ENCODE data around the gene B4GALT3. TPM values are rescaled to one million over a fixed set of nuclear protein-coding genes. Genes with fewer than 3 reads are reported as not detected.

B4GALT3 gene
- total RNA-seq, 1 experiment from 2014 or later: 31.8 TPM

DNA sequence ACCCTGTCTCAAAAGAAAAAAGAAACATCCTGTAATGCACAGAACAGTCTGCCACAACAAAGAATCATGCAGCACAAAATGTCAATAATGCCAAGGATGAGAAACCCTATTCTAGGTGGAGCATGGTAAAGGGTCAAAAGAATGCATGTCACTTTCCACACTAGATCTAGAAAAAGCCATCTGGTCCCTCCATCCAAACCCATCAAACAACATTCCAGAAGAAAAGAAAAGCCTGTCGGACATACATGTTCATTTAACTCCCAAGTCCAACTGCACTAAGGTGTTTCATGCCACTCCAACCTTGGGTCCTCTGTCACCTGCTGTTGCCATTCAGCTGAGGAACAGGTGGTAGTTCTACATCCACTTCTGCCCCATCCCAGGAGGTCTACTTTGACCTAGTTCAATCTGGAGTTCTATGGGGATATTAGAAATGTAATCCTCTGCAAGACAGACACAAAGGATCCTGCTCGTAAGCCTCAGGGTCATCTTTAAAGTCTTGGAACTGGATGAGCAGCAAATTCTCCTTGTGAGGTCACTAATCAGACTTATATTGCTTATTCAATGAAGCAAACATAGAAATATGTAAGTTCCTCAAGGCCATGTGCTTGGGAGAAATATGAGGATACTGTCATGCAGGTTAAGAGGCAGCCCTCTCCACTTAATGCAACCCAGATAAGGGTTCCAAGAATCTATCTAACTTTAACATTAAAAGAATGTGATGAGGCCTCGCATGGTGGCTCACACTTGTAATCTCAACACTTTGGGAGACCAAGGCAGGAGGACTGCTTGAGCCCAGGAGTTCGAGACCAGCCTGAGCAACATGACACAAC, 48.5 kb downstream of the B4GALT3 start:
- no peak for DNase-seq (ENCODE audit: low read depth)

DNA sequence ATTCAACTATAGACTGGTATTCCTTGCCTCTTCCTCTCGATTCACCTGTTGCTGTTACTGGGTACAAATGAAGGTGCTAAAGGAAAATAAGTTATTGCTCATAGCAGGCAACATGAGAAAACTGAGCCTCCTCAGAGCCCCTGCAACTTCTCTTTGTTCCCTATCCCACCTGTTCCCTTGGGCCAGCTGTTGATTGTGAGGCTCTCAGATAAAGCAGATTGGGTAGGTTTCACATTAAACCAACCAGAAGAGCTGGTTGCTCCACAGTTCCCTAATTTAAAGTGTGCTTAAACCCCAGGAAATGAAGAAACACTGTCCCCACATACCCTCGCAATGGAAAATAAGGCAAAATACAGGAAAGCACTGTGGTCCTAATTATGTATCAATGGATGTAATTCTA, 49.7 kb downstream of the B4GALT3 start:
- no peak for DNase-seq (ENCODE audit: low read depth)

DNA sequence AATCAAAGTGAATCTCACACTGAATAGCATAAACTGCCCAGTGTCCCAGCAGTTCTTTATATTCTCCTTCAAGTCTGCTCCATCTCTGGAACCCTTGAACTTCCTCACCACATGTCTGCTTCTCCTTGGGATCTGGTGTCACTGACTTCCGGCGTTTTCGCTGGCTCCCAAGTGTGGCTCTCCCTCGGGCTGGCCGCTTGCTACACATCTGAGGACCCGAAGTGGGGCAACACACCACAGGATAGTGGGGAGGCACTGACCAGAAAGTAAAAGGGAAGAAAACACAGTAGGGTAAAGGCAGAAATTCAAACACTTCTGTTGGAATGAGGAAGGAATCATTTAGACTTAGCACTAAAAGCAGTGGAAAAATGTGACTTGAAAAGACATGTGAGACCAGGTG, 54.3 kb downstream of the B4GALT3 start:
- no peak for DNase-seq (ENCODE audit: low read depth)

DNA sequence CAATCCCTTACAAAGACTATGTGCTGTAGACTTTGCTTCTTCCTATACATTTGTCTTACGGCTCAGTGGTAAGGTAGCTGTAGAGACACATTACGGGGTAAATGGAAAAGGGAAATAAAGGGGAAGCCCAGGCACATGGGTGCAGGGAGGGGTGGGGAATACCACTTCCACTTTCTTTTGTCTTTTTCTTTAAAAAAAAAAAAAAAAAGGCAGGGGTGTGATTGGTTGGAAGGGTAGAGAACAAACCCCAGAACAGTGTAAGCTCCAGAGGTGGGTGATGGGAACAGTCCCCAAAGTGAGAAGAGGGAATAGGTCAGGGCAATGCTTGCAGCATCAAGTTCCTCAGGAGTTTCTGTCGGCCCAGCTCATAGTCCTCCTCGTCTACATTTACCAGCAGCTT, 55.5 kb downstream of the B4GALT3 start:
- DNase-seq (ENCODE audit: low read depth): no peak

Other genes with a start within 250 kb of the B4GALT3 start
- not detected in 2 replicates for gene ITLN2, start 222.7 kb downstream of the B4GALT3 start, total RNA-seq (2014; rRNA removed; shearing (Covaris generic))
- 7.1 and 18.5 TPM in 2 replicates for gene F11R, start 156.4 kb downstream of the B4GALT3 start, total RNA-seq (2014; rRNA removed; shearing (Covaris generic))
- gene TSTD1, start 138.5 kb downstream of the B4GALT3 start, total RNA-seq (2014; rRNA removed; shearing (Covaris generic)): 0.17 TPM in 1 of 2 replicates, not detected in the other
- gene USF1, start 131.5 kb downstream of the B4GALT3 start, total RNA-seq (2014; rRNA removed; shearing (Covaris generic)): 78.4 and 89.1 TPM in 2 replicates
- 0.11 TPM in 1 of 2 replicates, not detected in the other for gene ARHGAP30, start 107.6 kb downstream of the B4GALT3 start, total RNA-seq (2014; rRNA removed; shearing (Covaris generic))
- gene NECTIN4, start 87.9 kb downstream of the B4GALT3 start, total RNA-seq (2014; rRNA removed; shearing (Covaris generic)): 0.29 TPM in 1 of 2 replicates, not detected in the other
- gene KLHDC9, start 79.1 kb downstream of the B4GALT3 start, total RNA-seq (2014; rRNA removed; shearing (Covaris generic)): not detected in 2 replicates
- 97.9 and 213 TPM in 2 replicates for gene PFDN2, start 59.5 kb downstream of the B4GALT3 start, total RNA-seq (2014; rRNA removed; shearing (Covaris generic))
- gene NIT1, start 59.4 kb downstream of the B4GALT3 start, total RNA-seq (2014; rRNA removed; shearing (Covaris generic)): 16.3 and 17.4 TPM in 2 replicates
- 22.0 and 24.2 TPM in 2 replicates for gene DEDD, start 44.8 kb downstream of the B4GALT3 start, total RNA-seq (2014; rRNA removed; shearing (Covaris generic))
- gene UFC1, start 23.5 kb downstream of the B4GALT3 start, total RNA-seq (2014; rRNA removed; shearing (Covaris generic)): 102 and 133 TPM in 2 replicates
- gene USP21, start 18.0 kb downstream of the B4GALT3 start, total RNA-seq (2014; rRNA removed; shearing (Covaris generic)): 6.2 and 13.5 TPM in 2 replicates
- gene PPOX, start 11.1 kb downstream of the B4GALT3 start, total RNA-seq (2014; rRNA removed; shearing (Covaris generic)): 6.8 and 10.9 TPM in 2 replicates
- gene ADAMTS4, start 21.5 kb upstream of the B4GALT3 start, total RNA-seq (2014; rRNA removed; shearing (Covaris generic)): 0.68 and 0.91 TPM in 2 replicates
- gene NDUFS2, start 24.9 kb upstream of the B4GALT3 start, total RNA-seq (2014; rRNA removed; shearing (Covaris generic)): 157 and 168 TPM in 2 replicates
- 1.5 TPM in 1 of 2 replicates, not detected in the other for gene FCER1G, start 37.8 kb upstream of the B4GALT3 start, total RNA-seq (2014; rRNA removed; shearing (Covaris generic))
- gene APOA2, start 46.1 kb upstream of the B4GALT3 start, total RNA-seq (2014; rRNA removed; shearing (Covaris generic)): not detected in 2 replicates
- gene TOMM40L, start 48.6 kb upstream of the B4GALT3 start, total RNA-seq (2014; rRNA removed; shearing (Covaris generic)): 11.8 and 13.6 TPM in 2 replicates
- gene NR1I3, start 60.7 kb upstream of the B4GALT3 start, total RNA-seq (2014; rRNA removed; shearing (Covaris generic)): not detected in 2 replicates
- gene PCP4L1, start 81.2 kb upstream of the B4GALT3 start, total RNA-seq (2014; rRNA removed; shearing (Covaris generic)): 0.06 TPM in 1 of 2 replicates, not detected in the other
- gene MPZ, start 132.5 kb upstream of the B4GALT3 start, total RNA-seq (2014; rRNA removed; shearing (Covaris generic)): 0.57 TPM in 1 of 2 replicates, not detected in the other
- gene SDHC, start 136.9 kb upstream of the B4GALT3 start, total RNA-seq (2014; rRNA removed; shearing (Covaris generic)): 20.6 and 22.5 TPM in 2 replicates
- gene CFAP126, start 190.4 kb upstream of the B4GALT3 start, total RNA-seq (2014; rRNA removed; shearing (Covaris generic)): not detected in 2 replicates